ENCODE data around the gene USP12.
"Not testable (repeated sequence)": the region's sequence is repeated elsewhere in the genome, so short reads cannot be mapped to it uniquely, and the experiment has no call there.

Gene USP12, protein sequence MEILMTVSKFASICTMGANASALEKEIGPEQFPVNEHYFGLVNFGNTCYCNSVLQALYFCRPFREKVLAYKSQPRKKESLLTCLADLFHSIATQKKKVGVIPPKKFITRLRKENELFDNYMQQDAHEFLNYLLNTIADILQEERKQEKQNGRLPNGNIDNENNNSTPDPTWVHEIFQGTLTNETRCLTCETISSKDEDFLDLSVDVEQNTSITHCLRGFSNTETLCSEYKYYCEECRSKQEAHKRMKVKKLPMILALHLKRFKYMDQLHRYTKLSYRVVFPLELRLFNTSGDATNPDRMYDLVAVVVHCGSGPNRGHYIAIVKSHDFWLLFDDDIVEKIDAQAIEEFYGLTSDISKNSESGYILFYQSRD

DNA sequence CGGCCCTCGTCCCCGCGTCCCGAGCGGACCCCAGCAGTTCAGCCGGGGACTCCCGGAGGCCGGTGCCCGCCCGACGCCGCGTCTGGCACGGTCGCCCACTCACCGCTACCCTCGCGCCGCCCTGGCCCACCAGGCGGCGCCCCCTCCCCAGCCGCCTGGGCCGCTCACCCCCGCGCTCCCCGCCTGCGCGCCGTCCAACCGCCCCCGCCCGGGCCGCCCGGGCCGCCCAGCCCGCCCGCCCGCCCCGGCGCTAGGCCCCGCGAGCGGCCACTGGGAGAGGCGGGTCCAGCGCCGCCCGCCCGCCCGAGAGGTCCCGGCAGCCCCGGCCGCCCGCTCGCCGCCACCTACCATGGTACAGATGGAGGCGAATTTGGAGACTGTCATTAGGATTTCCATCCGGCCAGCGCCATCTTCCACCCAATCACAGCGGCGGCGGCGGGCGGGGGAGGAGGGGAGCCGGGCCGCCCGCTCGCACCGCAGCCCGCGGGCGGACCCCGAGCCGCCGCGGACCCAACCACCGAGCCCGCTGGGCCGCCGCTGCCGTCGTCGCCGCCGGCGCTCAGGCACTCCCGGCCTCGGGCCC lies at the start of gene USP12:
Gene USP12 (minus strand): TSS at position 568 of the 583 bp plus-strand sequence. CDS start 172 bp downstream, at position 396.
- DNase-seq (ENCODE audit: low spot score), result no peak

DNA sequence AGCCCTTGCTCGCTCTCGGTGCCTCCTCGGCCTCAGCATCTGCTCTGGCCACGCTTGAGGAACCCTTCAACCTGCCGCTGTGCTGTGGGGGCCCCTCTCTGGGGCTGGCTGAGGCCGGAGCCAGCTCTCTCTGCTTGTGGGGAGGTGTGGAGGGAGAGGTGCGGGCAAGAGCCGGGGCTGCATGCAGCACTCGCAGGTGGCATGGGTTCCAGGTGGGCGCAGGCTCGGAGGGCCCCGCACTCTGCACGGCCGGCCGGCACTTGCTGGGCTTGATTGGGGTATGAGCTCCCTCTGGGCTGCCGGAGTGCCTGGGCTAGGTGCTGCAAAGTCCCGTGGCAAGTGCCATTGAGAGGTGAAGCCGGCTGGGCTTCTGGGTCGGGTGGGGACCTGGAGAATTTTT lies 48.0 kb upstream of the USP12 start:
- DNase-seq (ENCODE audit: low spot score), result no peak

DNA sequence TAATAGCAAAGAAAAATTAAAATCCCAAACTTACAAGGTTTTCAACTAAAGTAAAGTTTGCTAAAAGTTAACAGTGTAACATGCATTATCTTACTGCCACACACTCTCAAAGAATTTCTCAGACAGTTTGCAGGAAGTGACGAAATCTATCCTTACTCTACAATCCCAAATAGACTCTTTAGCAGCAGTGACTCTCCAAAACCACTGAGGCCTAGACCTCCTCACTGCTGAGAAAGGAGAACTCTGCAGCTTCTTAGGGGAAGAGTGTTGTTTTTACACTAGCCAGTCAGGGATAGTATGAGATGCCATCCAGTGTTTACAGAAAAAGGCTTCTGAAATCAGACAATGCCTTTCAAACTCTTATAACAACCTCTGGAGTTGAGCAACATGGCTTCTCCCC lies 47.2 kb upstream of the USP12 start:
- DNase-seq (ENCODE audit: low spot score), result not testable (repeated sequence)

DNA sequence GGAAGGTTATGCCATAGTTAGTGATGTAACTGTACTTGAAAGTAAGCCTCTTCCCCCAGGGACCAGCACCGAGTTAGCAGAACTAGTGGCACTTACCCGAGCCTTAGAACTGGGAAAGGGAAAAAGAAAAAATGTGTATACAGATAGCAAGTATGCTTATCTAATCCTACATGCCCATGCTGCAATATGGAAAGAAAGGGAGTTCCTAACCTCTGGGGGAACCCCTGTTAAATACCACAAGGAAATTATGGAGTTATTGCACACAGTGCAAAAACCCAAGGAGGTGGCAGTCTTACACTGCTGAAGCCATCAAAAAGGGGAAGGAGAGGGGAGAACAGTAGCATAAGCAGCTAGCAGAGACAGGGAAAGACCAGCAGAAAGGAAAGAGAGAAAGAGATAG lies 46.2 kb upstream of the USP12 start:
- DNase-seq (ENCODE audit: low spot score), result not testable (repeated sequence)

DNA sequence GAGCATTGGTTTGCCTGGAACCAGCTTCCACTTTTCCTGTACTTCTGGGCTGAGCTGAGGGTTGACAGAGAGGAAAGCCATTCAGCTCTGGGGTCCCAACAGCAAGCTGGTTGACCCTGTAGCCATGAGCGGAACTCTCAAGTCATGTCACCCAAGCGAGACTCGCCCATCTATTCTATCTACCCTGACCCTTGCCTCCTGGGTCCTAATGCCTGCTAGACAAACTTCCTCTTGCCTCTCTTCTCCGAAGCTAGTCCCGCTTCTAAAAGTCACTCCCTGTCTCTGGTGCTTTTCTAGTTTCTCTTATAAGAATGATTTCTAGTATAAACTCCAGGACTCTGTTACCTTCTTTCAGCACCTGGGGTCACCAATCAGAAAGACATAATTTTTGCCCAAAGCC lies 41.8 kb upstream of the USP12 start:
- DNase-seq (ENCODE audit: low spot score), result not testable (repeated sequence)

DNA sequence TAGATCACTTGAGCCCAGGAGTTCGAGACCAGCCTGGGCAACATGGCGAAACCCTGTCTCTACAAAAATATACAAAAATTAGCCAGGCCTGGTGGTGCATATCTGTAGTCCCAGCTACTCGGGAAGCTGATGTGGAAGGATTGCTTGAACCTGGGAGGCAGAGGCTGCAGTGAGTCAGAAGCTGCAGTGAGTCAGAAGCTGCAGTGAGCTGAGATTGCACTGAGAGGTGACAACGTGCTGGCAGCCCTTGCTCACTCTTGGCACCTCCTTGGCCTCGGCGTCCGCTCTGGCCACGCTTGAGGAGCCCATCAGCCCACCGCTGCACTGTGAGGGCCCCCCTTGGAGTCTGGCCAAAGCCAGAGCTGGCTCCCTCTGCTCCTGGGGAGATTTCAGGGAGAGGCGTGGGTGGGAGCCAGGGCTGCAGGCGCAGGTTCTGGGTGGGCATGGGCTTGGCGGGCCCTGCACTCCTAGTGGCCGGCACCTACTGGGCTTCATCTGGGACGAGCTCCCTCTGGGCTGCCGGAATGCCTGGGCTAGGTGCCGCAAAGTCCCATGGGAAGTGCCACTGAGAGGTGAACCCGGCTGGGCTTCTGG lies 40.3 kb upstream of the USP12 start:
- no peak for DNase-seq (ENCODE audit: low spot score)

DNA sequence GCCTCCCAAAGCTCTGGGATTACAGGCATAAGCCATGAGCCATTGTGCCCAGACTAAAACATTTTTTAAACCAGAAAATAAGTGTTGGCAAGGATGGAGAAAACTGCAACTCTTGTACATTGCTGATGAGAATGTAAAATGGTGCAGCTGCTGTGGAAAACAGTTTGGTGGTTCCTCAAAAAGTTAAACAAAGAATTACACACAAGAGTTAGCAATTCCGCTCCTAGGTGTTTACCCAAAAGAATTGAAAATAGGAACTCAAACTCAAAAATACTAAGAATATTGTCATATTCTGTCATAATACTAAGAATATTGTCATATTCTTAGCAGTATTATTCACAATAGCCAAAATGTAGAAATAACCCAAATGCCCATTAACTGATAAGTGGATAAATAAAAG lies 39.7 kb upstream of the USP12 start:
- no peak for DNase-seq (ENCODE audit: low spot score)

DNA sequence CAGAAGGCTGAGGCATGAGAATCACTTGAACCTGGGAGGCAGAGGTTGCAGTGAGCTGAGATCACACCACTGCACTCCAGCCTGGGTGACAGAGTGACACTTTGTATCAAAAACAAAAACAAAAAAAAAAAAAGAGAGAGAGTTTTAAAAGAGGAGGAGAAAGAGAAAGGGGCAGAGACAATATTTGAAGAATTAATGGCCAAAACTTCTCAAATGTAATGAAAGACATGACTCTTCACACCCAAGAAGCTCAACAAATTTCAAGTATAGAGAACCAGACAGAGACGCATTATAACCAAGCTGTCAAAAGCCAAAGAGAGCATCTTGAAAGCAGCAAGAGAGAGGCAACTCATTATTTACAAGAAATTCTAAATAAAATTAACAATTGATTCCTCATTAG lies 36.9 kb upstream of the USP12 start:
- no peak for DNase-seq (ENCODE audit: low spot score)

DNA sequence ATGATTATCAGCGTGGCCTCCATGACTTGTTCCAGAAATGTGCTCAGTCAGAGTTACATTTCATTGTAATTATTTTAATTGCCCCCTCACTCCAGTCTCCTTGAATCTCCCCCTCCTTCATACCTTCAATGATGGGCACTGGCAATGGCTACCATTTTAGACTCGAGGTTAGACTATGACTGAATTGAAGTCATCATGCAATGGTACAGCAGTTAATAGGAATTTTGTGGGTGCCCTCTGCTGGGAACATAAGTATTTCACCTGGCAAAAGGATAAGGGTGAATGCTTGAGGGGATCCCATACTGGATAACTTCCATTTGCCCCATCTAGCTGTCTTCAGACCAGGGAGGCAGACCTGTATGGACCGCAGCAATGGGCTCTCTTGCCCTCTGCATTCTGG lies 32.2 kb upstream of the USP12 start:
- no peak for DNase-seq (ENCODE audit: low spot score)

DNA sequence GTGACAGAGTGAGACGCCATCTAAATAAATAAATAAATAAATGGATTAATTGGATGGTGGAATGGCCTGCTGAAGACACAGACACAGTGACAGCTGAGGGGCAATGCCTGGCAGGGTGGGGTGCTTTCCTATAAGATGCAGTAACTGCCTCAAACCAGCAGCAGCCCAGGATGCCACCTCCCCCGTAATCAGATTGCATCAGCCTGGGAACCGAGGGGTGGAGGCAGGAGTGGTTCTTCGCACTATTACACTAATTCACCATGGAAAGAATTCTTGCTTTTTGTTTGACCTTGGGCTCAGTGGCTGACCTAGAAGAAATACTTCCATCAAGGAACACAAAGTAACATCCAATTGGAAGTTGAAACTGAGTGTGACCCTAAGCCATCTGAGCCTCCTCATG lies 31.6 kb upstream of the USP12 start:
- no peak for DNase-seq (ENCODE audit: low spot score)

DNA sequence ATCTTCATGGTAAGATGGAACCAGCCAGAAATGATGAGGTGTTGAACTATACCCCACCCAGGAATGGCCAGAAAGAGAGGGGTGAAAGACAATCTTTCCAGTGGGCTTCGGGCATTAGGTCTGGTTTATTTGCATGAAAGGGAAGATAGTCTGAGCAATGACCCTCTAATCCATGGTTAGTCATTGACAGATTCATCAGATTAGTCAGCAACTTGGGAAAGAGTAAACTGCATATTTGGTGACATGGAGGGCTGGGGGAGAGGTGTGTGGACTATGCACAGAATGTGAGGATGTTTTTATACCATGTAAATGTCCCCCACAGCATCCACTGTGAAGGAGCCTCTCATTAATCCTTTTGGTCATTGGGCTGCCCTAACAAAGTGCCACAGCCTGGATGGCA lies 30.1 kb upstream of the USP12 start:
- no peak for DNase-seq (ENCODE audit: low spot score)

DNA sequence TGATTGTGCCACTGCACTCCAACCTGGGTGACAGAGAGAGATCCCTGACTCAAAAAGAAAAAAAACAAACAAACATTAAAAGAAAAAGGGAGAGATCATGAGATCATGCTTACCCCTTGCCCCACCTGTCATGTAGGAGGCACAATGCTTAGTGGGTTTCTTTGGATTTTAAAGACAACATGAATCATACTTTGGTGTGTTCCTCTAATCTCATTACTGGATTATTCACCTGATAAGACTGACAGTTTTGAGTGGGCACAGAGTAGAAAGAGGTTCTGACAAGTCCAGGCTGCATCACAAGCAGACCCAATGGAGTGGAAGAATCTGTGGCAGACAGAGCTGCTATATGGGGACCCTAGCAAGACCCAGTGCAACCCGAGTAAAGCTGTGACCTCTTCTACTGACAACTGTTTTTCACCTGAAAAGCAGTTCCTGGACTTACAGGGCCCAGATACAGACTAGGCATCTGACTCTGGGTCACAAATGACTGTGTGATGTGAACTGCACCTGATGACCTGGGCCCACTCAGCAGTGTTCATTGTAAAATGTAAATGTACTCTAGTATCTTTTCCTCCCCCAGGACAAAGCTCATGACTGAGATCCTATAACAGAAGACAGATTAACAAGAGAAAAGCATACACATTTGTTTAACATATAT lies 28.9 kb upstream of the USP12 start:
- no peak for DNase-seq (ENCODE audit: low spot score)

DNA sequence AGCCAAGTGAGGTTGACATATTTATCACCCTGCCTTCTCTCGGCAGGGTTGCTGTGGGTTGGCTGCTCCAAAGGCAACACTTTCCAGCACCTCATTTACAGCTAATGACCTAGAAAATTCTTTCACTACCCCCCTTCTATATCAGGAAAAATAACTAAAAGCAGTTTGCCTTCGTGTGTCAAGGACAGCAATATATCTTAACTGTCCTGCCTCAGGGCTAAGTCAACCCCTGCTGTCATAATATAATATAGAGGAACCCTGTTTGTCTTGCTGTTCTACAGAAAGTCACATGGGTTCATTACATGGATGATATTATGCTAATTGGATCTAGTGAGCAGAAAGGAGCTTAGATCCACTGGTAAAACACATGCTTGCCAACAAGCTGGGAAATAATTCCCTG lies 28.1 kb upstream of the USP12 start:
- no peak for DNase-seq (ENCODE audit: low spot score)

DNA sequence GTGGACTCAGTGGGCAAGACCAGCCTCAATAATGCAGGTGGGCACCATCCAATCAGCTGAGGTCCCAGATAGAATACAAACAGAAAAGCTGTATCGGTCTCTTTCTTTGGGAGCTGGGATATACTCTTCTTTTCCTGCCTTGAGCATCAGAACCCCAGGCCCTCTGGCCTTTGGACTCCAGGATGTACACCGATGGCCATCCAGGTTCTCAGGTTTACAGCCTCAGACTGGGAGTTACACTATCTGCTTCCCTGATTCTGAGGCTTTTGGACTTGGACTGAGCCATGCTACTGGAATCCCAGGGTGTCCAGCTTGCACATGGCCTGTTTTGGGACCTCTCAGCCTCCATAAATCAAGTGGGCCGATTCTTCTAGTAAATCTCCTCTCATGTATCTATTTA lies 27.6 kb upstream of the USP12 start:
- DNase-seq (ENCODE audit: low spot score), result no peak

DNA sequence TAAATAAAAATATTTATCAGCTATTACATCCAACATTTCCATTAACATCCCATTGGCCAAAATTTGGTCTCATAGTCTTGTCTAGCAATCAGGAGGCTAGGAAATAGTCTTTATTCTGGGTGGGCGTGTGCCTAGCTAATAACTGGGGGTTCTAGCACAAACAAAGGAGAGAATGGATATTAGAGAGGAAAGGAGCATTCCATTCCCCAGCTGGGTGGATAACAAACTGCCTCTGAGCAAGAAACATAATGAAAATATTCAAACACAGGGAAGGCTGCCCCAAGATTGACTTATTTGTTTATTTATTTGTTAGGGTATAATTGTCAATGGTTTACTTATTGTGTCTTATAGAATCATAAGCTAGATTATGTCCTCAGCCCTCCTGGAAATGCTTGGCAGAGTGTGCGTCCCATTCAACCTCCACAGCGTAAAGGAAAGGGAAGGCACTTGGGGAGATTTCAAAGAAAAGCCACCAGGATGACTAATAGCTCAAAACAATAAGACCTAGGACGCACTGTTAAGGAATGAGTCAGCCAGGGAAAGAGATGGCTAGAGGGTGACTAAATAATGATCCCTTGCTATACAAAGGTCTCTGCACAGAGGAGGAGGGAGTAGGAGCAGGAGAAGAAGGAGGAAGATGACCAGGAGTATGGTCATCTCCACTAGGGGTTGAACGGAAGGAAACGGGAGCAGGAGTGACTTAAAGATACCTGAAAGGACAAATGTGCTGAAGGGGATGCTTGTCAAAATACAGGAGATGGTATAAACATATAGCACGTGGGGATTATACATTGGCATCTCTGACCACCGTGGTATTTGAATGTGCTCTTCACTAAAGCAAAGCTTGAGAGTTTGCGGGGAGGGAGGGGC lies 23.5 kb upstream of the USP12 start:
- DNase-seq (ENCODE audit: low spot score), result peak; percentile 54

DNA sequence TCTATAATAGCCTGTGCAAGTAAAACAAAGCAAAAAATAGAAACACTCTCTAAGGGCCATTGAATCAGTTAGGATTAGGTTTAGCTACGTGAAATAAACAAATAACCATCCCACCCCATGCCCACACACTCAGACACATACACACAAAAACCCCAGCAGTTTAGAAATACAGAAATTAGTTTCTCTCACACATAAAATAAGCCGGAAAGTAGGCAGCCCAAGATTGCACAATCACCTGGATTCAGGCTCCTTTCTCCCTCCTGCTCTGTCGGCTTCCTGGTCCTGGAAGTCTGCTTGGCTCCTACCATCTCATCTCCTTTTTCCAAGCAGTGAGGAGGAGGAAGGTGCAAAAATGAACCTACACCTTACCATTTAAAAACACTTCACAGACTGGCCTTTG lies 22.6 kb upstream of the USP12 start:
- DNase-seq (ENCODE audit: low spot score), result no peak

DNA sequence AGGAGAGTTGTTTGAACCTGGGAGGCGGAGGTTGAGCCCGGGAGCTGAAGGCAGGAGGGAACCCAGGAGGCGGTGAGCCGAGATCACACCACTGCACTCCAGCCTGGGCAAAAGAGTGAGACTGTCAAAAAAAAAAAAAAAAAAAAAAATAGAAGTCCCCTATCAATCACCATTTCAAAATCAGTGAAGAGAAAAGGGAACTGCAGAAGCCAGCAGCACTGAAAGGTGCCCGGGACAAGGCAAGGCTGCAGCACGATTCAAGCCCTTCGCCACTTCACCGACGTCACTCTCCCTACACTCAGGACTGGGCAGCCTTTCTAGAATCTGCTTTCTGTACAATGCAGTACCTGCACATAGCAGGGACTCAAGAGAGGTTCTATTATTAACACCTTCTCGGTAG lies 21.9 kb upstream of the USP12 start:
- no peak for DNase-seq (ENCODE audit: low spot score)

DNA sequence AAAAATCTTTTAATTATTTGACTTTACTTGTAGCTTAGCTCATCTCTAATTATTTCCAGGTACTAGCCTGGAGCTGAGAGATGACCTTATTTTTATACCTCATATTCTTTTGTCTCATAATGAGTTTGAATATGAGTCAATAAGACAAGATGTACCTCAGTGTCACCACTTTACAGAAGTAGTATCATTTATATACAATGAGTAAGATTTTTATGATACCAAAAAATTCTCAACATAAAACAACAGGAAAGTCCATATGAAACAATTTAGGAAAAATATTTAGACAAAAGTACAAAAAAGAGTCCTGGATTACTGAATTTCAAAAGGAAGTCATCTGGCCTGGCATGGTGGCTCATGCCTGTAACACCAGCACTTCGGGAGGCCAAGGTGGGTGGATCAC lies 21.4 kb upstream of the USP12 start:
- no peak for DNase-seq (ENCODE audit: low spot score)

DNA sequence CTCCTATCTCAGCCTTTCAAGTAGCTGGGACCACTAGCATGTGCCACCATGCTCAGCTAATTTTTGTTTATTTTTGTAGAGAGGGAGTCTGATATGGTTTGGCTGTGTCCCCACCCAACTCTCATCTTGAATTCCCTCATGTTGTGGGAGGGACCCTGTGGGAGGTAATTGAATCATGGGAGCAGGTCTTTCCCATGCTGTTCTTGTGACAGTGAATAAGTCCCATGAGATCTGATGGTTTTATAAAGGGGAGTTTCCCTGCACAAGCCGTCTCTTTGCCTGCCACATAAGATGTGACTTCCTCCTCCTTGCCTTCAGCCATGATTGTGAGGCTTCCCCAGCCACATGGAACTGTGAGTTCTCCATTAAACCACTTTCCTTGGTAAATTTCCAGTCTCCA lies 20.8 kb upstream of the USP12 start:
- not testable (repeated sequence) for DNase-seq (ENCODE audit: low spot score)

DNA sequence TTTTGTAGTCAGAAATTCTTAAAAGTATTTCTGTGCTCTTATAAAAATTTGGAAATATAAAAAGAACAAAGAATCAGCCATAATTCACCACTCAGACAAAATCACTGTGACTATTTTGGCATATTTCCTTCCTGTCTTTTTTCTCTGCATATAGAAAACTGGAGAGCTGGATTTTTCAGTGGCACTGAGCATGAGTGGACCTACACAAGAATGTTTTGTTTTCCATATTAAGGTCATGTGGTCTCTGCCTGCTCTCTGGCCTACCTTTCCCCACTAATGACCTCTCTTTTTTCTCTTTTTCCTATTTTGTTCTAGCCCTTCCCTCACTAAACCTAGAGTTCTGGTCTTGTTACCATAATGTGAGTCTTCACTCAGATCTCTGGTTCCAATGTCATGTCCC lies 17.6 kb upstream of the USP12 start:
- no peak for DNase-seq (ENCODE audit: low spot score)

DNA sequence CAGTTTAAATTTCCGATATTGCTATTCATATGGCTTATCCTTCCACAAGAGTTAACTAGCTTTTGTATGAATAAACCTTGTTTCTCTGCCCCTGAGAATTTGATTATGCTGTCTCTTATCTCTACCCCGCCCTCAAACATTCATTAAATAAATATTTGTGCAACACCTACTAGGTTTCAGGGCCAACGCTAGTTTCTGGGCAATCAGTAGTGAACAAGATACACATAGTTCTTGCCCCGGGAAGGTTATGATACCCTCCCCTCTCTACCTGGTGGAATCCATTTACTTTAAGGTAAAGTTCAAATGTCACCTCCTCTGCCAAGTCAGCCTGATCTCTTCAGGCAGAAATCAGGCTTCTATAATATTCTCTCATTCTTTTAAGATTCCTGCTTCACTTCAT lies 16.6 kb upstream of the USP12 start:
- no peak for DNase-seq (ENCODE audit: low spot score)

DNA sequence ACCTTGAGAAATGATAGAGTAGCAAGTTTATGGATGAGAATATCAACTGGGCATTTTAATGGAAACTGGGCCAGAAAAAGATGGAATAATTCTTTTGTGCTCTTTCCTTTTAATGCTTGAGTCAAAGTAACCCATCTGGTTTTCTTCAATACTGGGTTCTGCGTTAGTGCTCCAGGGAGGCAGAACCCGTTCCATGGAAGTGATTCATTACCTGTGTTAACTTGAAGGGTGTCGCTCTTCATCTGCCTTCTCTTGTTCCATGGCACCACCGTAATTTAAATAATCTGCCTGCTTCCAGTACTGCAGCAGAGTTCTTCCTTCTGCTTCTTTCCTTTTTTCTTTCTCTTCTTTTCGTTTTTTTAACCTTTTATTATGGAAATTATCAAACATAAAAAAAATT lies 14.7 kb upstream of the USP12 start:
- no peak for DNase-seq (ENCODE audit: low spot score)

Data from iPS-NIHi11 (cell line).